ENCODE data around the gene NOC2L. TPM values are rescaled to one million over a fixed set of nuclear protein-coding genes. Genes with fewer than 3 reads are reported as not detected.

NOC2L gene
- total RNA-seq, 1 donor from 2014 or later, result 50.6 TPM

DNA sequence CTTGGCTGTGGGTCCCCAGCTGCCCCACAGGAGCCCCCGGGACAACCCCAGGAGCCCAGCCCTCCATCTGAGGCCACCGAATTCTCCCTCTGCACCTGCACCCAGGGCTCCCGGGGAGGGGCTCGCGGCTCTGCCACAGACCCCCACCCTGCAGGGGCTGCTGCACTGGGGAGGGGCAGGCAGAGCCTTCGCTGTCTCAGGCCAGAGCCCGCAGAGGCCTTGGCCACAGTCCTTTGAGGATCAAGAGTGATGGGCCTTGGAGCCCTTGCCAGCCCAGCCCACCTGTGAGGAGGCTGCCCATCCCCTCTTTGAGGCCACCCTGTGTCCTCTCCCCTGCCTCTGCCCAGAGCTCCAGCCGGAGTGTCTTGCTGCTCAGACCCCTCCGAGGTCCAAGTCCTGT lies 16.3 kb upstream of the NOC2L start:
- Mint-ChIP-seq H3K4me3 (ENCODE audit: unreplicated experiment) (no peak overlapping the region), H3K36me3 (ENCODE audit: low read depth) (no peaks in the 10 kb centered on the region), H3K4me1 (ENCODE audit: low read depth) (peaks cover 3% of the 10 kb centered on the region), H3K27ac (ENCODE audit: unreplicated experiment) (no peak overlapping the region), H3K9me3 (ENCODE audit: low read depth) (no peaks in the 10 kb centered on the region), H3K27me3 (ENCODE audit: low read depth) (peaks cover 9% of the 10 kb centered on the region)
- DNase-seq (ENCODE audit: low spot score), result no peak
- TF ChIP-seq CTCF (IDR thresholded peaks at IDR 0.05), result no peak

- H3K27me3 Mint-ChIP-seq (ENCODE audit: low read depth), result peaks cover 9% of the 10 kb centered on the region
- H3K36me3 Mint-ChIP-seq (ENCODE audit: low read depth), result no peaks in the 10 kb centered on the region
- H3K27ac Mint-ChIP-seq (ENCODE audit: unreplicated experiment), result no peak overlapping the region
- DNase-seq (ENCODE audit: low spot score), result no peak
- peaks cover 3% of the 10 kb centered on the region for H3K4me1 Mint-ChIP-seq (ENCODE audit: low read depth)
- H3K4me3 Mint-ChIP-seq (ENCODE audit: unreplicated experiment), result no peak overlapping the region
- H3K9me3 Mint-ChIP-seq (ENCODE audit: low read depth), result no peaks in the 10 kb centered on the region
- TF ChIP-seq CTCF (IDR thresholded peaks at IDR 0.05), result no peak
These were observed 15.8 kb upstream of the NOC2L start for GRCh38 chr1:974687-975328.

DNA sequence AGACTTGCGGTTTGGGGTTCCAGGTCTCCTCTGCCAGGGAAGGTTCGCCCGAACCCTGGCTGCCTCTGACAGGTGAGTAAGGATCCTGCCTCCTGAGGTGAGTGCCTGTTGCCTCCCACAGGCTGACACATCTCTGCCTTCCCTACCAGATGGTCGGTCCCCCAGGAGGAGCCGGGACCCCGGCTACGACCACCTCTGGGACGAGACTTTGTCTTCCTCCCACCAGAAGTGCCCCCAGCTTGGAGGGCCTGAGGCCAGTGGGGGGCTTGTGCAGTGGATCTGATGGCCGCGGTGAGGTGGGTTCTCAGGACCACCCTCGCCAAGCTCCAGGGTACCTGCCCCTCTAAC lies 15.2 kb upstream of the NOC2L start:
- DNase-seq (ENCODE audit: low spot score), result no peak
- no peak overlapping the region for H3K4me3 Mint-ChIP-seq (ENCODE audit: unreplicated experiment)
- no peaks in the 10 kb centered on the region for H3K36me3 Mint-ChIP-seq (ENCODE audit: low read depth)
- no peak for TF ChIP-seq CTCF (IDR thresholded peaks at IDR 0.05)
- H3K4me1 Mint-ChIP-seq (ENCODE audit: low read depth), result peaks cover 3% of the 10 kb centered on the region
- H3K27ac Mint-ChIP-seq (ENCODE audit: unreplicated experiment), result no peak overlapping the region
- H3K27me3 Mint-ChIP-seq (ENCODE audit: low read depth), result peaks cover 9% of the 10 kb centered on the region
- no peaks in the 10 kb centered on the region for H3K9me3 Mint-ChIP-seq (ENCODE audit: low read depth)

GRCh38 chr1:973459-974292 lies 14.6 kb upstream of the NOC2L start:
- Mint-ChIP-seq H3K36me3 (ENCODE audit: low read depth) (no peaks in the 10 kb centered on the region), H3K4me3 (ENCODE audit: unreplicated experiment) (no peak overlapping the region), H3K4me1 (ENCODE audit: low read depth) (peaks cover 3% of the 10 kb centered on the region), H3K9me3 (ENCODE audit: low read depth) (no peaks in the 10 kb centered on the region), H3K27me3 (ENCODE audit: low read depth) (peaks cover 10% of the 10 kb centered on the region), H3K27ac (ENCODE audit: unreplicated experiment) (no peak overlapping the region)
- TF ChIP-seq CTCF (IDR thresholded peaks at IDR 0.05), result no peak
- DNase-seq (ENCODE audit: low spot score), result no peak

GRCh38 chr1:972726-973458 lies 13.8 kb upstream of the NOC2L start:
- H3K9me3 Mint-ChIP-seq (ENCODE audit: low read depth), result no peaks in the 10 kb centered on the region
- H3K36me3 Mint-ChIP-seq (ENCODE audit: low read depth), result no peaks in the 10 kb centered on the region
- no peak for TF ChIP-seq CTCF (IDR thresholded peaks at IDR 0.05)
- no peak overlapping the region for H3K27ac Mint-ChIP-seq (ENCODE audit: unreplicated experiment)
- no peaks in the 10 kb centered on the region for H3K4me1 Mint-ChIP-seq (ENCODE audit: low read depth)
- DNase-seq (ENCODE audit: low spot score), result no peak
- peaks cover 10% of the 10 kb centered on the region for H3K27me3 Mint-ChIP-seq (ENCODE audit: low read depth)
- H3K4me3 Mint-ChIP-seq (ENCODE audit: unreplicated experiment), result no peak overlapping the region

All from chondrocyte (in vitro differentiated cells).